GM18520 (cell line): Measurements from ENCODE around the gene C10orf90.

ENCODE experiments used
- ATAC-seq: cut with Tn5 transposase; IDR thresholded peaks from one replicate; pipeline ENCODE4 v1.9.1; 2021; ENCODE audit not compliant: unreplicated experiment

Gene C10orf90

DNA sequence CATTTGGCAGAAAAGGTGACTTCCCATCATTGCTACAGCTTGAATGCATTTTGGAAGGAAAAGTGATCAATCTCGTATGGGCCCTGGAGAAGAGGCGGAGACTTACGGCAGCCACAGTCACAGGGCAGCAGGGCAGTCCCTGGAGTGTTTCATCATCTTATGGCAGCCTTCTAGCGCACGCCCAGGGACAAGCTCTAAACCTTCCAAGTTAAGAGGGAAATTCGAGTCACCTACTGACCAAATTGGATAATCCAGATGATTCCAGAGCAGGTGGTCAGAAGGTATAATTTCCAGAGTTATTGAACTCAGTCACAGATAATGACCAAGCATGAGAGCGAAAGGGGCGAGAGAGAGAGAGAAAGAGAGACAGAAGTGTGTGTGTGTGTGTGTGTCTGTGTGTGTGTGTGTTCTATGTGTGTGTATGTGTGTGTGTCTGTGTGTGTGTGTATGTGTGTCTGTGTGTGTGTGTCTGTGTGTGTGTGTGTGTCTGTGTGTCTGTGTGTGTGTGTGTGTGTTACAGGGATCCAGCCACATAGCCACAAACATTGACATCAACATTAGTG is 158.5 kb downstream of the C10orf90 start:
- no peak for ATAC-seq

DNA sequence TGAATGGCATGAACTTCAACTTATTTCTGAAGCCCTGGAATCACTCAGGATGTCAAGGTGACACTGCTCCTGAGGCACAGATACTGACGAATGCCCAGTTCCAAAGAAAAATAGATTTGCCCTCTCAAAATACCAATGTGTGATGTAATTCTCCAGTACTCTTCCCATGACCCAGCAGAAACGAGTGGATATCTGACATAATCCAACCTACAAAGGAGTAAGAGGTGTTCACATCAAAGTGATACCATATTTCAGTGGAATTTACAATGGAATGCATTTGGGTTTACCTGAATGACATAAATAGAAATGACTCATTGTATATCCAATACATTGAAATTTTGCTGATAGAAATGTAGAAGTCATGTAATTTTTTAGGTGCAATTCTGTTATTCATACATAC is 161.3 kb downstream of the C10orf90 start:
- no peak for ATAC-seq

DNA sequence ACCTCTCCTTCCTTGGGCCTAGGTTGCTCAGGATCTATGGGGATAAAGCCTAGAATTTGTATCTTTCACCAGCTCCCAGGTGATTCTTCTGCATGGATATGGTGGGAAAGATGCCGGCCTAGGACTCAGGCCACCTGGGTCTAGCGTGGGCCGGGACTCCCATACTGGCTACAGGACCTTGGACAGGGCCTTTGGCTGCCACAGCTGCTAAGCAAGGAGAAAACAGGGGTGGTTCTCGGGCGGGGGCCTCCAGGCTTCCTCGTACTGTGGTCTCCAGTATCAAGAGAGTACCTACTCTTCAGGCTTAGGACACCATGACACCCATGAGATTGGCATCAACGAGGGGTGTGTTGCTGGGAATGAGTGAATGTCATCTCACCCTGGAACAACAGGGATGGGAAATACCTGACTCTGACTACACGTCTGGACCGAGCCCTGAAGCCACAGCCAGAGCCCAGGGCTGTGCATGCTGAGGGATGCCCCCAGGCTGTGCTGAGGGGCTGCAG is 161.9 kb downstream of the C10orf90 start:
- no peak for ATAC-seq

DNA sequence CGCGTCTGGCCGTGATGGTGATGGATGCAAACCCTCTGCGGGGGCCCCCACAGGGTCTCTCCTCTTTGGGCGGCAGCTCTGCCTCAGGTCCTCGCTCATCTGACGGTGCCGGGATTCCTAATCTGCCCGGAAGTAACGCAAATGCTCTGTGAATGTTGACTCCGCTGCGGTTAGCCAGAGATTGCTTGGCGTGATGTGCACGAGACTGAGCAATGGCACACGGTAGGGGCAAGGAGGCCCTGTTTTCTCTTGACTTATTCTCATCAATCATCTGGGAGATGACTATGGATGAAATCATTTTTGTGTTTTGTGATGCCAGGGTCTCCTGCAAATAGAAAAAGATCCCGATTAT is 165.8 kb downstream of the C10orf90 start:
- no peak for ATAC-seq

DNA sequence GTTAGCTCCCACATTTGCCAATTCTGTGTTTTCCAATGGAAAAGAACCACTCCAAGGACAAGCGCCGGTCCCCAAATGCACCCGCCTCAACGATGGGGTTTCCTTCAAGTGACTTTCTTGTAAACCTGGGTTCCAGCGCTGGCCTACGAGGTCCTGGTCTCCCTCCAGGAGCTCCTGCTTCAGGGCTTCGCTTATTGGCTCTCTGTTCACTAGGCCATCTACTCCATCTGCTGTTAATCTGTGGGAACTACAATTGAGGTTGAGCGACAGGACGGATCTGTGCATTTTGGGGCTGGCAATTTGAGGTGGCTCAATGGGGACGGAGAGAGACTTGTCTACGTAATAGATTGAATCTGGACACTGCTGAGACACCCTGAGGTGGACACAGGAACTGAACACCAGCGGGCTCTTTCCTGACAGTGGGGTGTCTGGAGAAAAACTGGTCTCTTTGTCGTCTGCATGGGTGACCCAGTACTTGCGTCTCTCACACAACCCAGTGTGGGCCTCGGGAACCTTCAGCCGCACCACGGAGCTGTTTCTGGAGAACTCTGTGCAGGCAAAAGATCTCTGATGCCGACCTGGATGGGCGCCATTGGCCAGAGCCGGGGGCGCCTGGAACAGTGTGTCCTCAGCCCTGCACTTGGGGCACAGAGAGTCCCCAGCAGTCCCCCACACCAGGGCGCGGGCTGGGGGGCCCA is 166.3 kb downstream of the C10orf90 start:
- no peak for ATAC-seq

DNA sequence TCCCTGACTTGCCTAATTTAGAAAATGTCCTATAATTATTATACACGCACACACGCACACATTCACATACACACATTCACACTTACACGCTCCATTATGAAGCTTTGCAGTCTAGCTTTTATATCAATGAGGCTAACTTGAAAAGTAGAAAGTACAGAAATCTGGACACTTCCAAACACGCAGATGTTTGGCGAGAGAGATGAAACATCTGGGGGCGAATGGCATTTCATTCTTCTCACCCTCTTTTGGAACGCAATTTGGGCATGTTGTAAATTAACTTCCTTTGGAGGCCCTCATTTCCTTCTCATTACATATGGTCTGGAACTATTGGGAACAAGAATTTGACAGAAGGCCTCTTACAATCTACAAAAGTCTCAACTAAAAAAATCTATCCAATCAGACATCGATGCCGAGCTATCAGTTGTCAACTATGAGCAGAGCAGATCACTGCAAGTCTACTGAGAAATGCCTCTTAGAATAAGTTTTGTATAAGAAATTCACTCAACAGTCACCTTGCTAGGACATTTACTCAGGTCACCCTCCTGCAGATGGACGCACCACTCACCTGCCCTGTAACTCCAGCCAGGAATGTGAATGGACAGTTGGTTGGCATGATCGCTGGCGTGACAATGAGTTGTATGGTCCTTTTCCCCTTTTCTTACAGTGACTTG is 167.0 kb downstream of the C10orf90 start:
- ATAC-seq: no peak

DNA sequence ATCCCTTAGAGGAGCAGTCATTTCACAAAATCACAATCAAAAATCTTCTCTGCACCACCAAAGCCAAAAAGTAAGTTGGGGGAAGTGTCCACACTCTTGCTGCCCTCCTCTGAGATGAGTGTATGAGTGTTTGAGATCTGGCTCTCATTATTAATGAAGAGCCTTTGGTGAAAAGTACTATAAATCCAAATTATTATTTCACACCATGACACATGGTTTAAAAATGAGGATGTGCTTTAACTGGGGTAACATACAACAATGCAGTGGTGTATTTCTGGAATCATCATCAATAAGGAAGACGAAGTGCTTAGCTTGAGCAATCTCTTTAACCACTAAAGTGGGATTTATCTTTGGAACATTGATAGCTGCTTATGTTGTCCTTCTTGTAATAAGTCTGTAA is 168.1 kb downstream of the C10orf90 start:
- ATAC-seq: no peak

DNA sequence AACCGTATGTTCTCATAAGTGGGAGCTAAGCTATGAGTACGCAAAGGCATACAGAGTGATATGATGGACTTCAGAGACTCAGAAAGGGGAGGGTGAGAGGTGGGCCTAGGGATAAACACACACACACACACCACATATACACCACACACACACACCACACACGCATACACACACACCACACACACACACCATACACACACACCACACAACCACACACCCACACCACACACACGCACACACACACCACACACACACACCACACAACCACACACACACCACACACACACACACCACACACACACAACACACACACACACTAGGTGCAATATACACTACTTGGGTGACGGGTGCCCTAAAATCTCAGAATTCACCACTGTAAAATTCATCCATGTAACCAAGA is 168.7 kb downstream of the C10orf90 start:
- ATAC-seq: no peak

DNA sequence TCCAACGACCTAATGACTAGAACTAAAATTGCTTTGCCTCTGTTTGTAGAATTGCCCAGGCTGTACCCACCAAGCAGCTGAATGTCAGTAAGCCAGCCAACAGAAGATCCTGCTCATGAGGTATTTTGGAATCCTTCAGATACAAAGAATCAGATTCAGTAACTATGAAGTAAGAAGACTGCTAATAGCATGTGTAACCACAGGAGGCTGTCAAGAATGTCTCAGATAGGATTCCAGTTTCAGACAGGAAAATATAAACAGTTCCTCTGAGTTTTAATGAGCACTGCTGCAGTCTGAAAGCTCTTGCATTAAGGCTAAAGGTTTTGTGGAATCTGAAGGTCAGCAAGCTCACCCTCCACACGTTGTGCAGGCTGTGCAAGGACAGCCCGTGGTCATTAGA is 169.6 kb downstream of the C10orf90 start:
- no peak for ATAC-seq

DNA sequence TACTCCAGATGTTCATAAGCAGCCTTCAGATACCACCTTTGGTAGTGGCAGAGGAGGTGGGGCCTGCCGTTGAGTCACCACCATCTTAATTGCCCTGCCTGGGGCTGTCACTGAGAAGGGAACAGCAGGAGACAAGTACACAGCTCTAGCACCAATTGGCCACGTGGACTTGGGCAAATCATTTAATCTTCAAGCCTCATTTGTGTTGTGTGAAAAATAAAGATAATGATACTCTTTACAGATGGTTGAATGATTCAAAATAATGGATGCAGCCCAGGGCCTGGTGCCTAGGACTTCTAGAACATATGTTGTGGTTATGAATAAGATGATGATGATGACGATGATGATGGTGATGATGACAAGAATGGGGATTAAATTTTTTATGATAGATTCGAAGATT is 170.3 kb downstream of the C10orf90 start:
- no peak for ATAC-seq

DNA sequence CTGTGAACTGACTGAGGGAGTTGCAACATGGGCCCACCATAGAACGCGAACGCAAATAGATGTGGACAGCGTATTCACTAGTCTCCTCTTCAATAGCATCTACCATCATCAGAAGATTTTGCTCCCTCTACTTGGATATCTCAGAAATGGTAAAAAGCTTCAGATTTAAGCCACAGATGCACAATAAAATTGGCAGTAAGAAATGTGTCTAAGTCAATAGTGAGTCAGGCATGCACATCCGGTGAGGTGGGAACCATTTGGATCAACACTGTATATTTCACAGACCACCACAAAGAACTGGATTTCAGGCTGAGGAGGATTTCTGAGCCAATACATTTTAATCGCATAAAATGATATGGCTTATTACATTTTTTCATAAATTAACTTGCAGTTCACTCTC is 170.7 kb downstream of the C10orf90 start:
- ATAC-seq: no peak

DNA sequence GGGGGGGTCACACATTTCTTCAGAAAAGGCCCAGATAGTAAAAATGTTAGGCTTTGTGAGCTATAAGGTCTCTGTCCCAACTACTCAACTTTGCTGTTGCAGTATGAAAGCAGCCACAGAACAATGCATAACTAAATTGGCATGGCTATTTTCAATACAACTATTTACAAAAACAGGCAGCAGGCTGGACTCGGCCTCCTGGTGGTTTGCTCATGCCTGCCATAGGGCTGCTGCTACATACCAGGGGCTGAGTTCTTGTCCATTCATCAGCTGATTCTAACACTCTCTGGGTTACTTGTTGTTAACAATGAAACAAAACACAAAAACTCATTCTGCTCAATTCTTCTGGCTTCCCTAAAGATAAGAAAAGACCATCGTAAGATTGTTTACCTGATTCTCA is 172.8 kb downstream of the C10orf90 start:
- no peak for ATAC-seq

DNA sequence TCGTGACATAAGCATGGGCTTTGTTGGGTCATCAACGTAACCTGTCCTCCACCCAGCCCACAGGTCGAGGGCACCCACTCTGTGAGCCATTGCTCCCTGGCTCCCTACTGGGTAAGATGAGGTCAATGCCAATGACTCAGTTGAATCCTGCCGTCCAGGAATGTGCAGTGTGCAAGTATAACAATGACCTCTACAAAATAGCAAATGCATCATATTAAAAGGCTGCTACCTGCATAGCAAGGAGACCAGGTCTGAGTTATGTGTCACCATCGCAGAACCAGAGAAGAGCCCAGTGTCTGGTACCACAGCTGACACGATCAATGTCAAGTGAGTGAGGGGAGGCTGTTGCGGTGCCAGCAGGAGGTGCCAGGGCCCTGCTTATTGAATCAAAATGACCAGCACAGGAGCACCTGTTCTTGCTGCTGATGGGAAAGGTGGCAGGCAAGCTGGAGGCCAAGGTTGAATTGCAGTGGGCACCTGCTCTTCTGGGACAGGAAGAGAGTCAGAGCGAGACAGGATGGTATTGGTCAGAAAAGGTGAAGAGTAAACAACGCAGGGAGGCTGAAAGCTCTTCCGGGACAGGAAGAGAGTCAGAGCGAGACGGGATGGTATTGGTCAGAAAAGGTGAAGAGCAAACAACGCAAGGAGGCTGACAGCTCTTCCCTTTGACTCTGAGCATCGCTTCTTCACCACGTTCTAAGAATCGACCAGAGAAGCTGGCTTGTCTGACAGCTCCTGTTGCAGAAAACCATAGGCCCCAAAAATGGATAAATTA is 173.5 kb downstream of the C10orf90 start:
- ATAC-seq: no peak

DNA sequence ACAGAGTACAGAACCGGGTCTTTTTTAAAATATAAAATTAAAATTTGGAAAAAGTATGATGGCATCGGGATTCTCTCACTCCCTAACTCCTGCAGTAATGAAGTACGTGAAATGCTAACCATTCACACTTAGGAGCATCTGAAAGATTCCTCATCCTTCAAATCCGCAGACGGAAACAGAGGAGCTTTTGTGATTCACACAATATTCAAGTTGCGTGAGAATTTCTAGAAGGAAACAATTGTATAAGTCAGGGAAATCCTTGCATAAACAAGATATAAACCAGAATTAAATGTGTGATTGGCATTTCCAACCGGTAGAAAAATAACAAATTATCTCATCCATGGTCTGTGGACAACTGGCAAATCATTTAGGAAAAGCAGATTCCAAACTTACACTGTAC is 179.0 kb downstream of the C10orf90 start:
- no peak for ATAC-seq

DNA sequence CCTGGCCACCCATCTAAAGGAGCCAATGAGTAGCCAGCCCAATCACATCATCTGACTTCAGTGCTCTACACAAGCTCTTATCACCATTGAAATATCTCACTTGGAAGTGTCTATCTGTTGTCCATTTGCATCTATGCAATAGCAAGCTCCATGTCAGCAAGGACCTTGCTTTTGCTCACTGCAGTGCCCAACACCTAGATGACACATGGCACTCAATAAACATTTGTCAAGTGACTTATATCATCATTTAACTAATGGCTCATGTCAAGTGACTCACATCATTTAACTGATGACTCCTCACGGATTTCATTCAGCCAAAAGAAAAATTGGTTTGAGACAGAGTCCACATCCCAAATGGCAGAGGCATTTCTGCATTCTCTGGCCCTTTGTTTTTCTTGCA is 189.3 kb downstream of the C10orf90 start:
- ATAC-seq: no peak

DNA sequence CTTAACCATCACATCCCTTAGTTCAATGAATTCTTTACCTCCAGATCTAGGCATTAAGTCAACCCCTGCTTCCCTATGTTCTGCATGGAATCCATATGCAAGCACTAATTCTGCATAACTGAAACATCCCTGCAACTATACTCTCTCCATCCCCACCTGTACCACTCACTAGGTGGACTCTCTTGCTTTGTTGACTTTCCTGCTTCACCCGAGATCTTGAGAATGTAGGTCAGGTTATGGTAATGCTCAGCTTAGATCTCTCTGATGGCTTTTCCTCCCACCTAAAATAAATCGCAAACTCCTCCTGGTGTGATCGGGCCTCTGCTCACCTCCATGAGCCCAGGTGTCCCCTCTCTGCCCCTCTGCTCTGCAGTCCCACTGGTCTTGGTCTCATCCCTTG is 189.8 kb downstream of the C10orf90 start:
- ATAC-seq: no peak

DNA sequence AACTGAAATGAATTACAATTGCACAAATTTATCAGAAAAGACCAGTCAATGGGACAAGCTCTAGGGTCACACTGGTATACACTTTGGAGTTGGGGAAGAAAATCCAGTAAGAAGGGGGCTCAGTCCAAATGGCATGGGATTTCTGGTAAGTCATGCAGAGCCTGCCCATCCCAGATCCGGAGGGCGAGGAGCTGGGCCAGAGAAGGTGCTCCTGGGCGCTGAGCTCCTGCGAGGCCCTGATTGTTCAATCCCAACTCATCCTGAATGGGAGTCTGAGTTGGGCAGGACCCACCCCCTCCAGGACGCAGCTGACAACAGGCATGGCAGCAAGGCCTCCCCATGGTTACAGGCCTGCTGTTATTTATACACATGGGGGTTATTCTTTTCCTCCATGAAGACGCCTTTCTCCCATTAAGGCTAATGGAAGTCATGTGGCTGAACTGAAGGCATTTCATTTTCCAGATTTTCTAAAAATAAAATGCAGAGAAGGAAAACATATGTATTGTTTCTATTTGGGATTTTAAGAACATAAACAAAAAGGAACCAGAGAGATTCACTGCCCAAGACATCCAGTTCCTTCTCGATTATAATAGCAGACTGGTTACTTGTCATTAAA is 191.1 kb downstream of the C10orf90 start:
- no peak for ATAC-seq

DNA sequence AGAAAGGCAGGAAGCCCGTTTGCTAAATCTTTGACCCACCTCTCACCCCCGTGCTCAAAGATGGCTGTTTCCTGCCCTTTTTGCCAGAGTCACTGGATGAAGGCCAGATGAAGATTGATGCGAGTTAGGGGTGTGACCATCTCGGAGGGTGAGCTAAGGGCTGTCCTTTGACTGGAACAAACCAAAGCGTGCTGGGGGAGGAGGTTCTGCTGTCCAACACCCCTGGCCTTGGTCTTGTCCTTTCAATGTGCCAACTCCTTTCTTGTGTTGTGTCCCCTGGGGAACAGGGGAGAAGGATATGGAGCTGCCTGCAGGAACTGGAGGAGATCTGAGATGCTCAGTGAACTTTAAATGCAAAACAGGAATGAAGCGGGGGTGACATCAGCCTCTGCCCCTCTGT is 191.9 kb downstream of the C10orf90 start:
- no peak for ATAC-seq

DNA sequence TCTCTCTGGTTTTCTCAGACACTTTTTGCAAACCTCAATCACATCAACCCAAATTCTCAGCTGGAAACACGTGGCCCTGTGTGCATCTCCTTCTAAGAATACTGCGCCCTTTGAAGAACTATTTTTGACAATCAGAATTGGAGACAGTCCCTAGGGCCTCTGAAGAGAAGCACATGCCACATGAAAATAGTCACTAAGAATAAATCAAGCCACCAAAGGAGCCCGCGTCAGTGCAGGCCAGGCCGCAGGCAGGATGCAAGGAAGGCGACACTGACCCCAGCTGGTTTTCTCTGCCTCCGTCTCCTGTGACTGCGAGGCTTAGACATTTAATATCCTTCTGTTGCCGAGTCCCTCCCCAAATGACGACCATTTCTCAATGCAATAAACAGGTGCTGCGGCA is 194.2 kb downstream of the C10orf90 start:
- no peak for ATAC-seq

DNA sequence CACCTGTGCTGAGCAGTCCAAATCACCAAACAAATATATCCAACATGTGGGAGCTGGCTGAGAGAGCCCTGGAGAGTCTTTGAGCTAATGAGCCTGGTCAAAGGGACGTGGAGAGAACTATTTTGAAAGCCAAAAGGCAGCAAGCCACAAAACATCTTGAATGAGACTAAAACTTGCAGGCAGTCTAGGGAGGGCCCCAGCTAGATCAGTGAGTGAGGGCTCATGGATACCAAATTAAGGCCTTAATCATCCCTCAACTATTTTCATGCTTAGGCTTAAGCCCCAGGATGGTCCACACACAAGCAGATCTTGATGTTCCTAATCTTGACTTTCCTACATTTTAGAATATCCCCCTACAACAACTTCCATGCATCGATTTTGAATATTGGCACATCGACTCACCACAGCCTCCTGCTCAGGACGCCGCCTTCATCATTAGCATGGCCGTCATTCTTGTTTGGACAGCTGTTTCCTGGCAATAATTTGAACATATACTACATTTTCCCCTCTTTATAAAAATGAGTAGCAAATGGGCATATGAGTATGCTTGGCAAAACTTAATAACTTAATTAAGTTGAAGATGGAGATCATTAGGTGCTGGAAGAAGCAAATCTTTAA is 195.3 kb downstream of the C10orf90 start:
- ATAC-seq: no peak

DNA sequence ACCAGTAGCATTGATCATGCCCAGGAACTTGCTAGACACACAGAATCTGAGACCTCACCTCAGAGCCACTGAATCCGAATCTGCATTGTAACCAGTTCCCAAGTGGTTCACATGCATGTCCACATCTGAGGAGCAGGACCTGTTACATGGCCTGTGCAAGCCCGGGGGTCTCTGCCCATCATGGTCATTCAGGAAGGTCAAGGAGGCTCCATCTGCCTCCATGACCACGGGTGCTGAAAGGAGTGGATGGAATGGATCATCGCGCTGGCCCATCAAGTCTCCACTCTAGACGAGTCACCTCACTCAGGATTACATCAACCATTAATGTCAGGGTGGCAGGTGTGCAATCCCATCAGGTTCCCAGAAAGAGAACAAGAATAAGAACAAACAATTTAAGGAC is 196.5 kb downstream of the C10orf90 start:
- no peak for ATAC-seq
